Activated B cell treated with CpG ODN at 0.5 μM for 24 hours (primary cell): ENCODE measurements around the gene SPRR1A. TPM values are rescaled to one million over a fixed set of nuclear protein-coding genes. Genes with fewer than 3 reads are reported as not detected.
"Not testable (repeated sequence)": the region's sequence is repeated elsewhere in the genome, so short reads cannot be mapped to it uniquely, and the experiment has no call there.

Experiments
- ATAC-seq: fragments of 200-7000 bp; cut with Tn5 transposase; one replicate; pipeline ENCODE4 v1.10.0; 2021; ENCODE audit warnings: low read depth, mild to moderate bottlenecking, moderate library complexity
- CTCF ChIA-PET: fragments of 350-600 bp; sonication (Branson Sonifier 250); formaldehyde crosslinking; loops from one replicate; lab custom pipeline; 2021; ENCODE audit warnings: antibody characterized with exemption; lab: Charles Lee
- POLR2A ChIA-PET: fragments of 350-600 bp; sonication (Branson Sonifier 250); formaldehyde crosslinking; loops from one replicate; lab custom pipeline; 2021; ENCODE audit warnings: antibody characterized with exemption; lab: Charles Lee
- DNase-seq: peaks from one replicate; pipeline ENCODE4 v3.0.0; 2022
- H3K27ac Mint-ChIP-seq: one replicate; pipeline ENCODE4 v1.8.0; 2020; ENCODE audit warnings: mixed read lengths
- H3K27me3 Mint-ChIP-seq: one replicate; pipeline ENCODE4 v1.8.0; 2021; ENCODE audit warnings: mixed read lengths
- H3K36me3 Mint-ChIP-seq: one replicate; pipeline ENCODE4 v1.8.0; 2021; ENCODE audit warnings: low read depth, mixed read lengths
- H3K4me1 Mint-ChIP-seq: one replicate; pipeline ENCODE4 v1.8.0; 2021; ENCODE audit warnings: mixed read lengths
- H3K4me3 Mint-ChIP-seq: one replicate; pipeline ENCODE4 v1.8.0; 2020; ENCODE audit warnings: mild to moderate bottlenecking, mixed read lengths
- H3K9me3 Mint-ChIP-seq: one replicate; pipeline ENCODE4 v1.8.0; 2020; ENCODE audit warnings: mixed read lengths
- CTCF ChIP-seq: fragments of 200-600 bp; IDR thresholded peaks from one replicate; pipeline ENCODE4 v1.8.0; 2022; ENCODE audit warnings: antibody characterized with exemption, mild to moderate bottlenecking
- intact Hi-C: fragments of 100-400 bp; cut with micrococcal nuclease; formaldehyde crosslinking; loops from one replicate; pipeline ENCODE4 v1.15.1; 2024
- total RNA-seq: library from RNA; stranded (reverse); gene quantifications from 2 replicates; pipeline ENCODE4 v1.2.3, GENCODE V29; 2022

SPRR1A gene
- total RNA-seq, 1 donor from 2014 or later, result not detected

GRCh38 chr1:153000294-153000693 lies 16.4 kb downstream of the SPRR1A start:
- CTCF ChIA-PET, result no interaction called here
- POLR2A ChIA-PET, result no interaction called here
- Mint-ChIP-seq H3K27ac (no peak overlapping the region), H3K4me1 (no peaks in the 10 kb centered on the region), H3K27me3 (peaks cover 16% of the 10 kb centered on the region), H3K4me3 (no peak overlapping the region), H3K36me3 (no peaks in the 10 kb centered on the region), H3K9me3 (peaks cover 4% of the 10 kb centered on the region)
- intact Hi-C loops, result no loop called here
- DNase-seq, result no peak
- TF ChIP-seq CTCF, result no peak
- ATAC-seq, result no peak

- no peaks in the 10 kb centered on the region for H3K36me3 Mint-ChIP-seq
- ATAC-seq (no peak), DNase-seq (no peak)
- H3K4me3 Mint-ChIP-seq, result no peak within 1 kb of the TSS
- intact Hi-C loops, result no loop called here
- H3K27ac Mint-ChIP-seq, result no peak within 1 kb of the TSS
- no peaks in the 10 kb centered on the region for H3K4me1 Mint-ChIP-seq
- H3K27me3 Mint-ChIP-seq, result peaks cover 16% of the 10 kb centered on the region
- ChIA-PET CTCF (no interaction called here), POLR2A (no interaction called here)
- peaks cover 5% of the 10 kb centered on the region for H3K9me3 Mint-ChIP-seq
- TF ChIP-seq CTCF, result no peak
Observed at GRCh38 chr1:153001382-153001781, 17.5 kb downstream of the SPRR1A start, which contains the start of gene SPRR3. Gene SPRR3 (plus strand): TSS chr1:153001749. CDS start chr1:153003021, 1,272 bp downstream.

- H3K27me3 Mint-ChIP-seq, result peaks cover 15% of the 10 kb centered on the region
- CTCF ChIA-PET, POLR2A ChIA-PET, H3K9me3 Mint-ChIP-seq, H3K36me3 Mint-ChIP-seq, H3K4me3 Mint-ChIP-seq, intact Hi-C loops, ATAC-seq, H3K27ac Mint-ChIP-seq, DNase-seq, H3K4me1 Mint-ChIP-seq: not testable (repeated sequence)
Observed at GRCh38 chr1:153011235-153011758, 27.4 kb downstream of the SPRR1A start.

GRCh38 chr1:153021829-153022228 lies 37.9 kb downstream of the SPRR1A start:
- H3K36me3 Mint-ChIP-seq, intact Hi-C loops, POLR2A ChIA-PET: not testable (repeated sequence)

GRCh38 chr1:153022340-153022739 lies 38.5 kb downstream of the SPRR1A start:
- H3K36me3 Mint-ChIP-seq, H3K4me1 Mint-ChIP-seq, DNase-seq, H3K4me3 Mint-ChIP-seq, ATAC-seq, POLR2A ChIA-PET, H3K27ac Mint-ChIP-seq, intact Hi-C loops, H3K9me3 Mint-ChIP-seq, CTCF ChIA-PET: not testable (repeated sequence)
- peaks cover 42% of the 10 kb centered on the region for H3K27me3 Mint-ChIP-seq

More at GRCh38 chr1:153021829-153022228, 37.9 kb downstream of the SPRR1A start:
- H3K4me3 Mint-ChIP-seq, ATAC-seq, CTCF ChIA-PET, H3K27ac Mint-ChIP-seq, H3K9me3 Mint-ChIP-seq, H3K4me1 Mint-ChIP-seq, DNase-seq: not testable (repeated sequence)
- H3K27me3 Mint-ChIP-seq, result peaks cover 42% of the 10 kb centered on the region

- Mint-ChIP-seq H3K9me3 (no peaks in the 10 kb centered on the region), H3K36me3 (no peaks in the 10 kb centered on the region), H3K27me3 (peaks cover 37% of the 10 kb centered on the region), H3K27ac (no peak overlapping the region), H3K4me1 (peaks cover 6% of the 10 kb centered on the region), H3K4me3 (no peak overlapping the region)
- no peak for TF ChIP-seq CTCF
- ChIA-PET POLR2A (no interaction called here), CTCF (no interaction called here)
- DNase-seq, result no peak
- intact Hi-C loops, result no loop called here
- no peak for ATAC-seq
Observed at GRCh38 chr1:153023109-153023508, 39.2 kb downstream of the SPRR1A start.

GRCh38 chr1:153024413-153024812 lies 40.5 kb downstream of the SPRR1A start:
- DNase-seq (no peak), ATAC-seq (no peak)
- peaks cover 2% of the 10 kb centered on the region for H3K9me3 Mint-ChIP-seq
- no peaks in the 10 kb centered on the region for H3K36me3 Mint-ChIP-seq
- no peak for TF ChIP-seq CTCF
- no peak overlapping the region for H3K4me3 Mint-ChIP-seq
- ChIA-PET CTCF (no interaction called here), POLR2A (no interaction called here)
- intact Hi-C loops, result no loop called here
- H3K4me1 Mint-ChIP-seq, result peaks cover 6% of the 10 kb centered on the region
- H3K27me3 Mint-ChIP-seq, result peaks cover 34% of the 10 kb centered on the region
- H3K27ac Mint-ChIP-seq, result no peak overlapping the region
